SU-DHL-6 (cell line): Measurements from ENCODE around the gene MGAM2.

Experiments
- CTCF ChIP-seq: fragments of 200-600 bp; sonication (generic); IDR thresholded peaks from one replicate; pipeline ENCODE4 v1.5.1; 2017; ENCODE audit warnings: antibody characterized with exemption, mild to moderate bottlenecking, low read length, moderate library complexity; ENCODE audit not compliant: insufficient read depth, poor library complexity, severe bottlenecking
- EZH2phosphoT487 ChIP-seq: fragments of 200-600 bp; sonication (generic), shearing (Covaris generic); conservative IDR thresholded peaks from 2 replicates; pipeline ENCODE4 v1.6.1; 2018; ENCODE audit warnings: mild to moderate bottlenecking, antibody characterized with exemption, low read length, moderate library complexity, mixed read lengths

GRCh38 chr7:142091961-142092360 lies 19.6 kb upstream of the MGAM2 start:
- TF ChIP-seq CTCF (no peak), EZH2phosphoT487 (no peak)
